MM.1S (cell line): ENCODE measurements around the gene CDC42SE2.

Source experiments
- DNase-seq: peaks from one replicate; pipeline ENCODE4 v3.0.0-alpha.2; 2015
- H2AFZ ChIP-seq: fragments of 300-600 bp; sonication (generic); 2 replicates; pipeline ENCODE4 v1.6.0; 2016; ENCODE audit warnings: antibody characterized with exemption, low read length
- H3F3A ChIP-seq: fragments of 300-600 bp; sonication (generic); 2 replicates; pipeline ENCODE4 v1.6.1; 2016; ENCODE audit warnings: mild to moderate bottlenecking, antibody characterized with exemption, low read length, moderate library complexity, mixed read lengths; ENCODE audit not compliant: insufficient read depth
- H3K27ac ChIP-seq: fragments of 300-600 bp; sonication (generic); 2 replicates; pipeline ENCODE4 v1.5.1; 2016; ENCODE audit warnings: mild to moderate bottlenecking, low read length
- H3K27me3 ChIP-seq: fragments of 300-600 bp; sonication (generic); replicated peaks from 2 replicates; pipeline ENCODE4 v1.6.0; 2016; ENCODE audit warnings: low read length; ENCODE audit not compliant: insufficient read depth
- H3K36me3 ChIP-seq: fragments of 300-600 bp; sonication (generic); replicated peaks from 2 replicates; pipeline ENCODE4 v1.6.1; 2016; ENCODE audit warnings: mild to moderate bottlenecking, low read length, mixed read lengths; ENCODE audit not compliant: insufficient read depth
- H3K4me1 ChIP-seq: fragments of 300-600 bp; sonication (generic); 2 replicates; pipeline ENCODE4 v1.6.1; 2016; ENCODE audit warnings: low read length, mixed read lengths
- H3K4me2 ChIP-seq: fragments of 300-600 bp; sonication (generic); 2 replicates; pipeline ENCODE4 v1.6.0; 2016; ENCODE audit warnings: low read depth, low read length
- H3K4me3 ChIP-seq: fragments of 300-600 bp; sonication (generic); 2 replicates; pipeline ENCODE4 v1.5.1; 2016; ENCODE audit warnings: low read length, mixed read lengths
- H3K79me2 ChIP-seq: fragments of 300-600 bp; sonication (generic); 2 replicates; pipeline ENCODE4 v1.6.1; 2016; ENCODE audit warnings: mixed run types, low read length, mixed read lengths
- H3K9ac ChIP-seq: fragments of 300-600 bp; sonication (generic); 2 replicates; pipeline ENCODE4 v1.6.1; 2016; ENCODE audit warnings: low read length, mixed read lengths
- H3K9me2 ChIP-seq: fragments of 300-600 bp; sonication (generic); replicated peaks from 2 replicates; pipeline ENCODE4 v1.6.1; 2016; ENCODE audit warnings: mild to moderate bottlenecking, low read length, mixed read lengths; ENCODE audit not compliant: insufficient read depth
- H3K9me3 ChIP-seq: fragments of 300-600 bp; sonication (generic); replicated peaks from 2 replicates; pipeline ENCODE4 v1.6.1; 2016; ENCODE audit warnings: mild to moderate bottlenecking, low read length, mixed read lengths; ENCODE audit not compliant: insufficient read depth
- H4K20me1 ChIP-seq: fragments of 300-600 bp; sonication (generic); 2 replicates; pipeline ENCODE4 v1.6.1; 2016; ENCODE audit warnings: mild to moderate bottlenecking, low read length, moderate library complexity, mixed read lengths; ENCODE audit not compliant: insufficient read depth
- CTCF ChIP-seq: fragments of 300-600 bp; sonication (generic); IDR thresholded peaks from 2 replicates; pipeline ENCODE4 v1.5.1; 2016; ENCODE audit warnings: antibody characterized with exemption, low read length, mixed read lengths
- EZH2 ChIP-seq: fragments of 300-600 bp; sonication (generic); optimal IDR thresholded peaks from 2 replicates; pipeline ENCODE3; 2017; ENCODE audit warnings: low read depth, mild to moderate bottlenecking, antibody characterized with exemption, low read length, mixed read lengths
- EZH2phosphoT487 ChIP-seq: fragments of 300-600 bp; sonication (generic); IDR thresholded peaks from 2 replicates; pipeline ENCODE4 v1.6.1; 2018; ENCODE audit warnings: antibody characterized with exemption, low read length

Gene CDC42SE2

GRCh38 chr5:131218392-131218791 is 45.5 kb upstream of the CDC42SE2 start:
- Histone ChIP-seq H3K36me3 (no peaks in the 10 kb centered on the region), H3F3A (no peaks in the 10 kb centered on the region), H3K9me2 (no peaks in the 10 kb centered on the region), H3K4me1 (no peaks in the 10 kb centered on the region; the same call in 1 of the 2 replicates), H3K27ac (no peak overlapping the region), H3K4me2 (no peak overlapping the region), H2AFZ (no peak overlapping the region), H3K9me3 (no peaks in the 10 kb centered on the region), H3K4me3 (no peak overlapping the region), H3K27me3 (no peaks in the 10 kb centered on the region), H4K20me1 (no peaks in the 10 kb centered on the region), H3K79me2 (no peaks in the 10 kb centered on the region), H3K9ac (no peak overlapping the region)
- DNase-seq: no peak
- TF ChIP-seq CTCF (no peak), EZH2phosphoT487 (no peak), EZH2 (no peak)

- Histone ChIP-seq H3F3A (no peaks in the 10 kb centered on the region), H3K27ac (no peak overlapping the region), H4K20me1 (no peaks in the 10 kb centered on the region), H2AFZ (no peak overlapping the region), H3K4me3 (no peak overlapping the region), H3K9me2 (no peaks in the 10 kb centered on the region), H3K36me3 (no peaks in the 10 kb centered on the region), H3K9ac (no peak overlapping the region), H3K4me2 (no peak overlapping the region), H3K27me3 (no peaks in the 10 kb centered on the region), H3K9me3 (no peaks in the 10 kb centered on the region), H3K79me2 (no peaks in the 10 kb centered on the region), H3K4me1 (no peaks in the 10 kb centered on the region)
- TF ChIP-seq EZH2 (no peak), EZH2phosphoT487 (no peak), CTCF (no peak)
- DNase-seq: no peak
Observed at GRCh38 chr5:131220566-131220965, 43.3 kb upstream of the CDC42SE2 start.

- Histone ChIP-seq H3K27me3 (no peaks in the 10 kb centered on the region), H4K20me1 (no peaks in the 10 kb centered on the region), H3K9me2 (no peaks in the 10 kb centered on the region), H3K36me3 (no peaks in the 10 kb centered on the region), H2AFZ (no peak overlapping the region), H3K4me1 (no peaks in the 10 kb centered on the region), H3K9ac (no peak overlapping the region), H3K27ac (no peak overlapping the region), H3K4me2 (no peak overlapping the region), H3K79me2 (no peaks in the 10 kb centered on the region), H3K9me3 (no peaks in the 10 kb centered on the region), H3F3A (no peaks in the 10 kb centered on the region), H3K4me3 (no peak overlapping the region)
- DNase-seq: no peak
- no peak for TF ChIP-seq CTCF
- TF ChIP-seq EZH2: no peak
- no peak for TF ChIP-seq EZH2phosphoT487
Observed at GRCh38 chr5:131221008-131221703, 42.7 kb upstream of the CDC42SE2 start.
